HG03439 (cell line): Measurements from ENCODE around the gene USP1.

Experiments used
- ATAC-seq: cut with Tn5 transposase; IDR thresholded peaks from one replicate; pipeline ENCODE4 v1.9.1; 2021; ENCODE audit warnings: mild to moderate bottlenecking, moderate library complexity; ENCODE audit not compliant: unreplicated experiment

The USP1 gene, protein sequence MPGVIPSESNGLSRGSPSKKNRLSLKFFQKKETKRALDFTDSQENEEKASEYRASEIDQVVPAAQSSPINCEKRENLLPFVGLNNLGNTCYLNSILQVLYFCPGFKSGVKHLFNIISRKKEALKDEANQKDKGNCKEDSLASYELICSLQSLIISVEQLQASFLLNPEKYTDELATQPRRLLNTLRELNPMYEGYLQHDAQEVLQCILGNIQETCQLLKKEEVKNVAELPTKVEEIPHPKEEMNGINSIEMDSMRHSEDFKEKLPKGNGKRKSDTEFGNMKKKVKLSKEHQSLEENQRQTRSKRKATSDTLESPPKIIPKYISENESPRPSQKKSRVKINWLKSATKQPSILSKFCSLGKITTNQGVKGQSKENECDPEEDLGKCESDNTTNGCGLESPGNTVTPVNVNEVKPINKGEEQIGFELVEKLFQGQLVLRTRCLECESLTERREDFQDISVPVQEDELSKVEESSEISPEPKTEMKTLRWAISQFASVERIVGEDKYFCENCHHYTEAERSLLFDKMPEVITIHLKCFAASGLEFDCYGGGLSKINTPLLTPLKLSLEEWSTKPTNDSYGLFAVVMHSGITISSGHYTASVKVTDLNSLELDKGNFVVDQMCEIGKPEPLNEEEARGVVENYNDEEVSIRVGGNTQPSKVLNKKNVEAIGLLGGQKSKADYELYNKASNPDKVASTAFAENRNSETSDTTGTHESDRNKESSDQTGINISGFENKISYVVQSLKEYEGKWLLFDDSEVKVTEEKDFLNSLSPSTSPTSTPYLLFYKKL

DNA sequence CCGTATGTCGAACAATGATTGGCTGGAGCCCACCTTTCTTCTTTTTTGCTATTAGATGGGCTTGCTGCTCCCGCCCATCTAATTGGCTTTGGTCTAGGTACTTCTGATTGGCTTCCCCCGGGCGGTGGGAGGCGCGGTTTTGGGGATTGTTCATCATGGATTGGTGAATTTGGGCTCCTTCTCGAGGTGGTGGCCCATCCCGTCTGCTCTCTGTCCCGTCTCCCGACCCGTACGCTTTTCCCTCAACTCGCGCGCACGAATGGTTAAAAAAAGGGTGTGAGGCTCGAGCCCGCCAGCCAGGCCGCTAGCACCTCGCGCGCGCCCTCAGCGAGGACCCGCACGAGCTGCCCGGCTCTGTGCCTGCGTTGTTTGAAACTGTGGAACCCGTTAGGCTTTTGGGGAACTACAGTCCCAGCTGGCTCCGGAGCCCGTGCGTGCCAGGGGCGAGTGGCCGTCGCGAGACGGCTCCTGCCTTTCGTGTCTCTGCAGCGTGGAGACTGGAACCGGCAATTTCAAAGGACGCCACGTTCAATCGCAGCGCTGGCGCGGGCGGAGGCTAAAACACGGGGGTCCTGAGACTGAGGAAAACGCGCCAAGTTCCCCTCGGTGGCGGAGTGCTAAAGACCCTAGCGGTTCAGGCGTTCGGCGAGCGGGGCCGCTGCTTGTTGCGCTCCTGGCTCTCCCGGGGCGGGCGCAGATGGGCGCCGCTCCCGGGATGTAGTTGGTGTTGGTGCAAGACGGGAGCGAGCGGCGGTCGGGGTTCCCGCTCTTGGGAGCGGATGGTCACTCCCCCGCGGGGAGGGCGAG is at the start of gene USP1:
TSS of gene USP1 (plus strand) at position 584 of the 807 bp plus-strand sequence. CDS start 2,819 bp downstream, outside the sequence.
- ATAC-seq = peak; percentile 79

DNA sequence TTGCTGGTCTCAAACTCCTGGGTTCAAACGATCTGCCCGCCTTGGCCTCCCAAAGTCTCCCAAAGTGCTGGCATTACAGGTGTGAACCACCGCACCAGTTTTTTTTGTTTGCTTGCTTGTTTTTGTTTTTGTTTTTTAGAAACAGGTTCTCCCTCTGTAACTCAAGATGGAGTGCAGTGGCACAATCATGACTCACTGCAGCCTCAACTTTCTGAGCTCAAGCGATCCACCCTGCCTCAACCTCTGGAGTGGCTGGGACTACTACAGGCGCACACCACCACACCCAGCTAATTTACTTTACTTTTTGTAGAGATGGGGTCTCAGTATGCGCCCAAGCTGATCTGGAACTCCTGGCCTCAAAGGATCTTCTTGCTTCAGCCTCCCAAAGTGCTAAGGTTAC is 47.3 kb upstream of the USP1 start:
- ATAC-seq = no peak

DNA sequence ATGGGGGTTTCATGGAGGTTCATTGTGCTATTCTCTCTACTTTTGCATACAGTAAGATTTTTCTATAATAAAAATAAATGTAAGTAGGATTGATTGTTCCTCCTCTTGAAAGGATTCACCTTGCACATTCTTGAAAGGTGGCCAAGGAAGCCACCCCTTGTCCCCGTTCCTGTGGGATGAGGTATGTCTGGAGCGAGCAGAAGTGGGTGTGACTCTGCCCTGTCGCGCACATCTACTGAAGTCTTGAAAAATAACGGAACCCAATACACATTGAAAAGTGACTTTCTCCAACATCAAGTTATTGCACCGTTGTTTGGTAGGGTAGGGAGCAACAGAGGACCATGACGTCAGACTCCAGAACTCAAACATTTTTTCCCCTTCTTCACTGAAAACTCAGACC is 46.8 kb upstream of the USP1 start:
- ATAC-seq = no peak

DNA sequence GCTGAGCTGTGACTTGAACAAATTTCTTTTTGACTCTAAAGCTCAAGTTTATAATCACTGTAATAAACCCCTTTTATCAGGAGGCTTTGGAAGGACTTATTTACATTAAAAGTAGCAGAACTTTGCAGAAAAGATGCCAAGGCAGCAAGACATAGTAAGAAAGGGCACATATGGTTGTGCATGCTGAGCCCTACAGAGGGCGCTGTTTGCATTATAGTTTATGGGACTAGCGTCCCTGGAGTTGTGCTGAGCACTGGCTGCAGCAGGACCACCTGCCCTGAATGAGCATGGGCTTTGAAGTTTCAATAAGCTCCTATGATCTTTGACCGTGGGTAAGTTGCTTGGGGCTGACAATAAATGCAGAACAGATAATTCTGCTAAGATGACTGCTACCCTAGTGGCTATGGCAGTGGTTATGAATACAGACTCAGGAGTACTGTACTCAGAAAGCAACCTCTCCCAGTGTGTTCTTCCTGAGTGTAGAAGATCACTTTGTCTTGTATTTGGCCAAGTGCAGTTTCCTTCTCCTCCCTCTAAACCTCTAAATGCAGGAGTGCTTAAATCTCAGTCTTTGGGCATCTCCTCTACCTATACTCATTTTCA is 45.4 kb upstream of the USP1 start:
- no peak for ATAC-seq

DNA sequence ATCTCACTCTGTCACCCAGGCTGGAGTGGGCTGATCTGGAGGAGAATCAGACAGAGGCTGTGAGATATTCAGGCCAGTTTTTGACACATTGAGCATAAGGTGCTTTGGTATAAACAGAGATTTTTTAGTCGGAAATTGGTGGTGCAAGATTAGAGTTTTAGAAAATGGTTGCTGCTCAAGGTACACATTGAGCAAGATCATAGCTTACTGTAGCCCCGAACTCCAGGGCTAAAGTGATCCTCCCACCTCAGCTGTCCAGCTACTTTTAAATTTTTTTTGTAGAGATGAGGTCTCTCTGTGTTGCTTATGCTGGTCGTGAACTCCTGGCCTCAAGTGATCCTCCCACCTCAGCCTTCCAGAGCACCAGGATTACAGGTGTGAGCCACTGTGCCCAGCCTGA is 43.9 kb upstream of the USP1 start:
- ATAC-seq = no peak

DNA sequence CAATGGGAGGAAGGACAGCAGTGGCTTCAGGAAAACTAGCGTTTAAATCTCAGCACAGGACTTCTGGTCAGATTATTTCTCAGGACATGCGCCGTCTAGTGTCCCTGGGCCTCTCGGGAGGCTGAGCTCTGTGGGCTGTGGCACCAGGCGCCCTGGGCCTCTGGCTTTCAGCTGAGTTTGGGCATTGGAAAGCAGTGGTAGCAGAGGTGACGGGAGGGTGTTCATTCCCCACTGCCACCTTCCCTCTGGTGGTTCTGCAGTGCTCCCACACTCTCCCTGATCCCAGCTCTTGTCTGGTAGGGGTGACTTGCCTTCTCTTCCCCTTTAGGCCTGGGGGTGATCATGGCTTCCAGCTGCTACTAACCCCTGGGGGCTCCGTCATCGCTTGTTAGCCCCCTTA is 42.2 kb upstream of the USP1 start:
- no peak for ATAC-seq

DNA sequence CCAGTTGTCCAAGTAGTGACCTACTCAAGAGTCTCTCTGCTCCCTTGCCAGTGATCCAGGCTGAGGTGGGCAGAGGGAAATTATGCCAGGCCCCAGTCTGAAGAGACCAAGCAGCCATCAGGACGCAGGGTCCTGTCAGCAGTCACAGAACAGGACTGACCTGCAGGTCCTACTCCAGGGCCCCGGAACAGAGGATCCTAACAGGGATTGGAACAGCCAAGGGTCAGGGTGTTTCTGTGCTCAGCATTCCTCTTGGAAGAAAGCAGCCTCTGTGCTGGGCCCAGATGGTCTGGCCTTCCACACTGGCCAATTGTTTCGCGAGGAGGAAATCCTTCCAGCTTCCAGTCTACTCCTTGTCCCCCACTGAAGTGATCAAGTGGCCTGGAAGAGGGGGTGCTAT is 41.6 kb upstream of the USP1 start:
- ATAC-seq = no peak

DNA sequence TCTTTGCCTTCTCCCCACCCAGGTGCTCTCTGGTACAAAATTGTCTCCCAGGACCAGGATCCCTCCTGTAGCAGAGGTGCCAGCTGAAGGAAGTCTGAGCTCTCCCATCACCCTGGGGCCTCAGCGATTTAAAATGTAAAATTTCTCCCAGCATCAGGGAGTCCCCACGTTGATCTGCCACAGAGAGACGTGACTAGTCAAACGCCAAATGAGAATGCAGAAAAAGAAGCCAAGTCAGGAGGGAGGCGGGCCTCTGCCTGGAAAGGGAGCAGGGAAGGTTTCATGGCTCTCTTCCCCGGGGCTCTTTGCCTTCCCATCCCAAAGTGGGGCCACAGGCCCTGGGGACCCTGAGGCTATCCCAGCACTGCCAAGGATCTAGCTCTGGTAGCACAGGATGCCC is 40.0 kb upstream of the USP1 start:
- ATAC-seq = no peak

DNA sequence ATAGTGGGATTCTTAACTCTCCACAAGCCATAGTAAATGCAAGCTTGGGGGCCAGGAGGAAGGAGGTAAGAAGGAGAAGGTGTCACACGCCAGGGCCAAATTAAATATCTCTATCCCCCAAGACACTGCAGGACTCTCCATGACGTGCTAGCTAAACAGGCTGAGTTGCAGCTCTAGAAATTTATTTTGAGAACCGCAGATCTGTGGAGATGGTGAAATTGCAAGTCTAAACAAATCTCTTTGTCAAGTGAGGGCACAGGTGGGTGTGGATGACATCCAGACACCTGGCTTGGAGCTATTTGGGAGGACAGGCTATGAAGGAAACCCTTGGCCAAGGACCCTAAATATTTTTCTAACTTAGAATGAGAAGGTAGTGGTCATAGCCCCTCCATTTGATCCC is 39.5 kb upstream of the USP1 start:
- ATAC-seq = no peak

DNA sequence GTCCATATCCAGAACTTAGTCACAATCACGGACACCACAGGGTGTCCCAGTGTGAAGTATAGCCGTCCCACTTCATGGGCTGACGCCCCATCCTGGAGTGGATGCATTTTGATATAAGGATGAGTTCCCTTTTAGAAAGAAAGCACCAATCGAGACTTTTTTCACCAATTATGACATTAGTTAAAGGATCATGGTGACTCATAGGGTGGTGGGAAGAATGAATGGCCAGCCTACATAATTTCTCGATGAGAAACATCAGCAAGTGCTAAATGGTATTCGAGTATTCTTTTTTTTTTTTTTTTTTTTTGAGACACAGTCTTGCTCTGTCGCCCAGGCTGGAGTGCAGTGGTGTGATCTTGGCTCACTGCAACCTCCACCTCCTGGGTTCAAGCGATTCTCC is 38.5 kb upstream of the USP1 start:
- no peak for ATAC-seq

DNA sequence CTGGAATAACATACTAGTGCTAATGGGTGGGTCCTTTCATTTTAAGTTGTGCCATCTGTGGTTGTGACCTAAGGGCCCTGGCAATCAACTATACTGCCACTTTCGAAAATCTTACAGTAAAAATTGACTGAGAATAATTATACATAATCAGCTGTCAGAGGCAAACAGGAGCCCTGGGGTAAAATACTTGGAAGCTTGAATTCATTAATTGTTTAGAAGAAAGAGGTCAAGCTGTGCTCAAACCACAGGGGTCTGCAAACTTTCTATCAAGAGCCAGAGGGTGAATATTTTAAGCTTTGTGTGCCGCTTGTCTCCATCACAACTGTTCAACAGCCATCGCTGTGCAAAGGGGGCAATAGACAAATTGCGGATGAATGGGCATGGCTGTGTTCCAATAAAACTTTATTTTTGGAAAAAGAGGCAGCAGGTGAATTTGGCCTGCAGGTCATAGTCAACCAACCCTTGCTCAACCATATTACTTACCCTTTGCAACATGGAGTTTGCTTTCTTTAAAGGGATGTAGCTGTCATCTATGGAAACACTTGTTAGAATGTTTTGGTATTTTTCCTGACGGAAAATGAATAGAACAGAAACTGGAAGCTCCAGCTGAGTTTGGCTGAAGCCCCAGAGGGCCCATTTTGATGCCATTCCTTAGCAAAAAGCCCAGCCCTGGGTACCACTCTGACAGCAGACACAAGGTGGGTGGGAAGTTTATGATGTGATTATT is 35.7 kb upstream of the USP1 start:
- no peak for ATAC-seq

DNA sequence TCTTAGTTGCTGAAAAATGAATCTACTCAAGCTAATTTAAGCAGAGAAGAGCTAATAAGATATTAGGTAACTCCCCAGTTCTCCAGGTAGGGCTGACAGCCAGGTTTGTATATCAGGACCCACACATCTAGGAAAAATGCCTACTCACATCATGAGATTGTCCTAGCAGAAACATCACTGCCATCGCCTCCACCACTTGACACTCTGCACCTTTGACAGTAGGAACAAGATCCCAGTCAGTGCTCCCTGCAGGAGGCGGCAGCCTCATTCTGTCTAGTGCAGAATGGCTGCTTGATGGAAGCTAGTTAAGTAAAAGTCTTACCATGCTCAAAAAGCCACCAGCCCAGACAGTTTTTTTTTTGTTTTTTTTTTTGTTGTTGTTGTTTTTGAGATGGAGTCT is 31.6 kb upstream of the USP1 start:
- ATAC-seq = no peak

DNA sequence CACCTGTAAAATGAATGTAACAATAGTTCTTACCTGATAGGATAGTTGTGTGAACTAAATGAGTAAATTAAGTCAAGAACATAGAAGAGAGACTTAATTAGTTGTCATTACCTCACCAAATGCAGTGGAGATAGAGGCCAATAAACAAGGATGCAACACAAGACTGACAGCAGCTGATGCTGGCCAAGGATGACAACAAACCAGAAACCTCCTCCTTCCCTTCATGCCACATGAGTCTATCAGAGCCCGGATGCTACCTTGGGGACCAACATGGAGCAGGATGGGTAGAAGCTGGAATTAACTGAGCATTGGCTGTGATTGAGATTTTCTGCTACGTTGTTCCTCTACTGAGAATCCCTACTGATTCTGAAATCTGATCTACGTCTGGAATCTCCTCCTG is 30.3 kb upstream of the USP1 start:
- ATAC-seq = no peak

DNA sequence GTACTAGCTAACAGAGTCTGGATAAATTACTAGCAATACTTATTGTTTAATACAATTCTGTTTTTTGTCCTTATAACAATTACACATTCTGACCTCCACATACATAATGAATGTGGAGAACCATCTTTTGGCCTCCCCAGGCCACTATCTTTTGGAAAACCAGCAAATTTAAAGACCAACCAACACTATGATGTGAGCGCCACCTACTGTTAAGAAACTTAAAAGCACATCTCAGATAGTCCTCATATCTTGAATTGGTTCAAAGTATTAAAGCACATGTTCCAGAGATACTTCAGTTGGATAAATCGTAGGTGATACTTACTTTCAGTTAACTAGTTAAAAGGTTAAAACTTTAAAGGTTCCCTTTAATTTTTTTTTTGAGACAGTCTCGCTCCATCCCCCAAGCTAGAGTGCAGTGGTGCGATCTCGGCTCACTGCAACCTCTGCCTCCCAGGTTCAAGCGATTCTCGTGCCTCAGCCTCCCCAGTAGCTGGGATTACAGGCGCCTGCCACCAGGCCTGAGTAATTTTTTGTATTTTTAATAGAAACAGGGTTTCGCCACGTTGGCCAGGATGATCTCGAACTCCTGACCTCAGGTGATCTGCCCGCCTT is 29.3 kb upstream of the USP1 start:
- ATAC-seq = no peak

DNA sequence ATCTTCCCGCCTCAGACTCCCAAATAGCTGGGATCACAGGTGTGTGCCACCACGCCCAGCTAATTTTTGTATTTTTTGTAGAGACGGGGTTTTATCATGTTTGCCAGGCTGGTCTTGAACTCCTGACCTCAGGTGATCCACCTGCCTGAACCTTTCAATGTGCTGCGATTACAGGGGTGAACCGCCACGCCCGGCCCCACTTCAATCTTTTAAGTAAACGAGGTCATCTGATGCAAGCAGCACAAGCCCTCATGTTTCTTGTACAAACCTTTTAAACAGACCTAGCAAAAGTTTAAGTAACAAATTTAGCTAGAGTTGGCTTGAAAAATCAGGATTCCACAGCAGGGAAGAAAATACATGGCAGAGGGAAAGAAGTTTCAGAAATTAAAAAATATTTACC is 21.2 kb upstream of the USP1 start:
- no peak for ATAC-seq

DNA sequence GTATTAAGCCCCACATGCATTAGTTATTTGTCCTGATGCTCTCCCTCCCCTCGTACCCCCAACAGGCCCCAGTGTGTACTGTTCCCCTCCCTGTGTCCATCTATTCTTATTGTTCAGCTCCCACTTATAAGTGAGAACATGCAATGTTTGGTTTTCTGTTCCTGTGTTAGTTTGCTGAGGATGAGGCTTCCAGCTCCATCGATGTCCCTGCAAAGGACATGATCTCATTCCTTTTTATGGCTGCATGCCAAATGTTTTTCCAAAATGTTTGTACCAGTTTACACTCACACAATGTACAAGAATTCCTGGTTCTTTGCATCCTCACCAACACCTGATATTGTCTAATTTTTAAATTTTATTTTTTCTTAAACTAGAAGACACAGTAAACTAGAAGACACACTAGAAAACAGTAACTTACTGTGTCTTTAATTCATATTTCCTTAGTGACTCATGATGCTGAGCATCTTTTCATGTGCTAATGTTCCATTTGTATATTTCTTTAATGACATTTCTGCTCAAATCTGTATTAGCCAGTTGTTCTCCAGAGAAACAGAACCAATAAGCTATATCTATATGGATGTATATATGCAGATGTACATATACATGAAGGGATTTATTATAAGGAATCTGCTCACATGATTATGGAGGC is 19.4 kb upstream of the USP1 start:
- no peak for ATAC-seq

DNA sequence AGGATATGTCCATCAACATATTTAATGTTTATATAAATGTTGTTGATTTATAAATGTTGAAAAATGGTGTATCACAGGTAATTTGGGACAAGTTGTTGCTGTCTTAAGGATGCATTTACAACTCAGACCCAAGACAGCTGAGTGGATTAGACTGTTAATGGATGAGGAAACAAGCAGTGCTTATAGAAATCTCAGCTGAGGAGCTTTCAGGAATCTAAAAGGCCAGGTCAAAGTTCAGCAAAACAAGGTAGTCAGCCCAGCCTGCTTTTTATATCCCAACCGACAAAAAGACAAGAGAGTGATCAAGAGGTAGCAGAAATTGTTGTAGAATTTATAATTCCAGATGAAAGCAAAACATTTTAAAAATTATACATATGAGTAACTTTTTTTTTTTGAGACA is 16.6 kb upstream of the USP1 start:
- no peak for ATAC-seq

DNA sequence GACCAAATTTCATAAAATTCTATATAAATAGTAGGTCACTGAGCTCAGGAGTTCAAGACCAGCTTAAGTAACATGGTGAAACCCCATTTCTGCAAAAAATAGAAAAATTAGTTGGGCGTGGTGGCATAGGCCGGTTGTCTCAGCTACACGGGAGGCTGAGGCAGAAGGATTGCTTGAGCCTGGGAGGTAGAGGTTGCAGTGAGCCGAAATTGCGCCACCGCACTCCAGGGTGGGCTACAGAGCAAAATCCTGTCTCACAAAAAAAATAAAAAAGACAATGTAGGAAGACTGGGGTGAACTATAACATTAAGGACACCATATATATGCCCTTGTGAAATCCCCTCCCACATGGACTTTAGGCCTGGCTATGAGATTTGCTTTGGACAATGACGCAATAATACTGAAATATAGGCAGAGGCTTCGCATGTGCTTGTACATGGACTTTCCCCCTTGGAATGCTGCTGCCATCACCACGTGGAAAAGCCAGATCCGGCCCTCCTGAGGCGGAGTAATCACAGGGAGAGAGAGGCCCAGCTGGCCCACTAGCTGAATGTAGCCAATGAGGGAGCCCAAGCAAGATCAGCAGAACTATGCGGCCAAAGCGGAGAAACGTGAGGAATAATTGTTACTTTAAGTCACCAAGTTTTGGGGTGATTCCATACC is 13.1 kb upstream of the USP1 start:
- ATAC-seq = no peak

DNA sequence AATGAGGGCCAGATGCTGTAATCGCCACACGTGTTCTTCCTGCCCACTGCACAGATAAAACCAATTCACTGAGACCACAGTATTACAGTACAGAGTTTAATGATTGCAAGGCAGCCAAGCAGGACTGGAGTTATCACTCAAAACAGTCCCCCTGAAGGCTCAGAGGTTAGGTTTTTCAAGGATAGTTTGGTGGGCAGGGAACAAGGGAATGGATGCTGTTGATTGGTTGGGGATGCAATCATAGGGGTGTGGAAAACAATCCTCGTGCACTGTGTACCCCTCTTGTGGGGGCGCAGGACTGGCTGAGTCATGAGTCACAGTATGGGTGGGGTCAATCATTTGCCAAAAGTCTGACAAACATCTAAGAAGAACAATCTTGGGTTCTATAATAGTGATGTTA is 12.4 kb upstream of the USP1 start:
- no peak for ATAC-seq
